SW480 (cell line): ENCODE results near the gene SLCO6A1.
"Not testable (repeated sequence)": the region's sequence is repeated elsewhere in the genome, so short reads cannot be mapped to it uniquely, and the experiment has no call there.

Experiments used
- DNase-seq: peaks from one replicate; pipeline ENCODE4 v3.0.0-alpha.2; 2016; ENCODE audit warnings: low spot score

SLCO6A1 gene, protein sequence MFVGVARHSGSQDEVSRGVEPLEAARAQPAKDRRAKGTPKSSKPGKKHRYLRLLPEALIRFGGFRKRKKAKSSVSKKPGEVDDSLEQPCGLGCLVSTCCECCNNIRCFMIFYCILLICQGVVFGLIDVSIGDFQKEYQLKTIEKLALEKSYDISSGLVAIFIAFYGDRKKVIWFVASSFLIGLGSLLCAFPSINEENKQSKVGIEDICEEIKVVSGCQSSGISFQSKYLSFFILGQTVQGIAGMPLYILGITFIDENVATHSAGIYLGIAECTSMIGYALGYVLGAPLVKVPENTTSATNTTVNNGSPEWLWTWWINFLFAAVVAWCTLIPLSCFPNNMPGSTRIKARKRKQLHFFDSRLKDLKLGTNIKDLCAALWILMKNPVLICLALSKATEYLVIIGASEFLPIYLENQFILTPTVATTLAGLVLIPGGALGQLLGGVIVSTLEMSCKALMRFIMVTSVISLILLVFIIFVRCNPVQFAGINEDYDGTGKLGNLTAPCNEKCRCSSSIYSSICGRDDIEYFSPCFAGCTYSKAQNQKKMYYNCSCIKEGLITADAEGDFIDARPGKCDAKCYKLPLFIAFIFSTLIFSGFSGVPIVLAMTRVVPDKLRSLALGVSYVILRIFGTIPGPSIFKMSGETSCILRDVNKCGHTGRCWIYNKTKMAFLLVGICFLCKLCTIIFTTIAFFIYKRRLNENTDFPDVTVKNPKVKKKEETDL

DNA sequence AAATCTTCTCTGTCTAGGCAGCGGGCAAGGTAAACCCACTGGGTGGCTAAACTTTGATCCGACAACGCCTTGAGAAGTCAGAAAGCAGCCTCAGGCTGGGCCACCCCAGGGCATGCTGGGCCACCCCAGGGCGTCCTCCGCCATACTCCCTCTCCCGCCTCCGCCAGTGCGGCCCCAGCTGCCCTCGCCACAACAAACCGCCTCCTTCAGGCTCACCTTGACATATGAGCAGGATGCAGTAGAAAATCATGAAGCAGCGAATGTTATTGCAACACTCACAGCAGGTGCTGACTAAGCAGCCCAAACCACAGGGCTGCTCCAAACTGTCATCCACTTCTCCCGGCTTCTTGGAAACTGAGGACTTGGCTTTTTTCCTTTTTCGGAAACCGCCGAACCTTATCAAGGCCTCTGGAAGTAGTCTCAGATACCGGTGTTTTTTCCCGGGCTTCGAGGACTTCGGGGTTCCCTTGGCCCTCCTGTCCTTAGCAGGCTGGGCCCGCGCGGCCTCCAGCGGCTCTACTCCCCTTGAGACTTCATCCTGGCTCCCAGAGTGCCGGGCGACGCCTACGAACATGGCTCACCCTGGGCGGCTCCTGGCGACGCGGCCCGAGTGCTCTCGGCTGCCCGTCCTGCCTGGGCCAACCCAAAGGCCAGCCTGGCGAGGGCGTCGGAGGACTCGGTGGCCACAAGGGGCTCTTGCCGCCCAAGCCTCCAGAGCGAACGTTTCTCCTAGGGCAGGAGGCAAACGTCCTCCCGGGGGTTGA is at the start of gene SLCO6A1:
SLCO6A1 (minus strand) TSS at position 731 of the 764 bp plus-strand sequence; CDS start at position 574, 157 bp downstream.
- no peak for DNase-seq

DNA sequence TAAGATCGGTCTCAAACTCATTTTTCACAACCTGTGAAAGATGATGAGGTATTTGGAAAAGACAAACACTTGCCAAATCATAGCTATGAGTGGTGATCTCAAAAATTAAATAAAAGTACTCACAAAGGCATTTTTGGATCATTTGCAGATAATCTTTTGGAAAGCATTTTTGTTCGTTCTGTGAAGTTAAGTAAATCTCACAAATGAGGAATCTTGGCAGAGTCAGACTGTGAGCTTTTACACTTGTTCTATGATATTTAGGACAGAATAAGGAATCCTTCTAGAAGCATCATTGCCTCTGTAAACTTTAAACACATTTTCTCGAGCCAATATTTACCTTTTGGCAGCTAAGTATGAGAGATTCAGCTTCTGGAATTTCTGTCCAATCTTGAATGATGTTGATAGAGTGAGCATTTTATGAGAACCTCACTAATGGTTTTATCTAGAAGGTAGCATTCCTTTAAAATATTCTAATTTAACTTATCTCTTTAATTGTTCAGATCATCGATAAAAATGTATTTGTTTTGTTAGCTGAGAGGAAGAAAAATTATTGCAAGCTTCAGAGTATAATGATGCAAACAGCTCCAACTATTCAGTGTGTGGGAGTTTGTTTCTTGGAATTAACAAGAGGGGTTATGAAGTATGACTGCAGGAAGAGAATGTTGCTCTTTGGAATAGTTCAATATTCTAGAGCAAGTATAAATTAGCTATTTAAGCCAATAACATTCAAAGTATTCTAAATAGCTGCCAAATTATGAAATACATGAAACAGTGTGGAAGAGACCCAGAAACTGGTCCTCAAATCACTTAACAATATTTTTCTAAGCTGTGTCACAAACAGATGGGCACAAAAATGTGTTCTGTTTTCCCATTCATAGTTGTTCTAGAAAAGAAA is 48.6 kb upstream of the SLCO6A1 start:
- DNase-seq, result no peak

DNA sequence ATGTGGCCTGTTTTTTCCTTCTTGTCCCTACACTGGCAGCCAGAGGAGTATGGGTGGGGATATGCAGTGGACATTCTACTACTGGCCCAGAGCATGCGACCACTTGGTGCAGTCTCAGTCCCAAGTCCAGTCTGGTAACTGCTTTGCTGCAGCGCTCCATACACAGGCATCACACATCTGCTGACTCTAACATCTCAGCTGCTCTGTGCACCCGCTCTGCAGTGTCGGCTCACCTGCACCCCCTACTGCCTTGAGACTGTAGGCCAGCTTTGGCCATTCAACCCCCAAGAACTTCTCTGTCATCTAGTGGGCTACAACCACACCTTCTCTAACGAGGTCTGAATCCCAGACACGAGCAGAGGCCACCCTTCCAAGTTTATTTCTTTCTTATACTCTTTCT is 46.4 kb upstream of the SLCO6A1 start:
- peak; percentile 19 for DNase-seq

DNA sequence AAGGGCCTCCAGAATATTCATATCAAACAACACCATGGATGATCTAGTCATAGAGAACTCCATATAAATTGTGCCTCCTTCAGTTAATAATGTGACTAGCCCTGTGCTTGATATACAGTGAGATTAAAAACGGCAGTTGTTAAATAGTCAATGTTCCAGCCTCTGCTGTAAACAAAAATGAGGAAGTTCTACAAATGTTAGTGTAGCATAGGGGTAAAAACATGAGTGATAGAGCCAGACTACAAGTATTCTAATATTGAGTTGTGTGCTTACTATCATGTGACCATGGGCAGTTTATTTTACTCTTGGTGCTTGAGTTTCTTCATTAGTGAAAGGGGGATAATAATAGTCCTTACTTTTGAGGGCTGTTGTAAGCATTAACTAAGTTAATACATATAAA is 43.3 kb upstream of the SLCO6A1 start:
- no peak for DNase-seq

DNA sequence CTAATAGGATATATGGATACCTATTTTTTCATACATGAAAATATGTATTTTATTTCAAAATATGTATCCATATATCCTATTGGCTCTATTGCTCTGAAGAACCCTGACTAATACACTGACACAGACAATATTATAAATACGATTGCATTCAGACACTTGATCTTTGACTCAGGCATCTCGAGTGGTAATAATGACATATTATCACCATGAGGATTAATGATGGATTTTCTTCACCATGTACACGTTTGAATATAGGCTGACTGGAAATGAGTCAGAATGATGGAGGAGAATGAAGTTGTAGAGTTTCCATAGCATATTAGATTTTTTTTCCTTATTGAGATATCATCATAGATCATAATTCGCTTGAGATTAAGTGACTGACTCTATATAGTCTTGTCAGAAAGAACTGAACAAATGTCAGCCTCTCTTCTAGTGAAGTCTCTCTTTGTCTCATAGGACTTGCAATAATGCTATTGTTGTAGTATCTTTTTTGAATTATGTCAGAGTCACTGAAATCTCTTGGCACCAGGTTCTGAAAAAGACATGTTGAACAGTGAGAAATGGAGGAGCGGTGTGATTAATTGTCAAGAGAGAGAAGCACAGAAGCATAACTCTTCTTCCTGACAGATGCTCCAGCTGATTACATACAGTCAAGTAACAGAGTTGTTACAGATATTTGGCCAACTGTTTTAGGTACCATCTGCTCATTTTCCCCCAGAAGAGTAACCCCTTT is 41.4 kb upstream of the SLCO6A1 start:
- no peak for DNase-seq

DNA sequence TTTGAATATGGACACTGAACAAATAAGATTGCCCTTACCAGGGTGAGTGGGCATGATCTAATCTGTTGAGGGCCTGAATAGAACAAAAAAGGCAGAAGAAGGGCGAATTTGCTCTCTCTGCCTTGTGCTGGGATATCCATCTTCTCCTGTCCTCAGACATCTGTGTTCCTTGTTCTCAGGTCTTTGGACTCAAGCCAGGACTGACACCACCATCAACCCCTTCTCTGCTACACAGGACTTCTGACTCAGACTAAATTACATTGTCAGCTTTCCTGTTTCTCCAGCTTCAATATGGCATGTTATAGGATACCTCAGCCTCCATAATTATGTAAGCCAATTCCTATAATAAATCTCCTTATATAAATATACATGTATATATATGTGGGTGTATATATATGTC is 40.8 kb upstream of the SLCO6A1 start:
- DNase-seq, result no peak

DNA sequence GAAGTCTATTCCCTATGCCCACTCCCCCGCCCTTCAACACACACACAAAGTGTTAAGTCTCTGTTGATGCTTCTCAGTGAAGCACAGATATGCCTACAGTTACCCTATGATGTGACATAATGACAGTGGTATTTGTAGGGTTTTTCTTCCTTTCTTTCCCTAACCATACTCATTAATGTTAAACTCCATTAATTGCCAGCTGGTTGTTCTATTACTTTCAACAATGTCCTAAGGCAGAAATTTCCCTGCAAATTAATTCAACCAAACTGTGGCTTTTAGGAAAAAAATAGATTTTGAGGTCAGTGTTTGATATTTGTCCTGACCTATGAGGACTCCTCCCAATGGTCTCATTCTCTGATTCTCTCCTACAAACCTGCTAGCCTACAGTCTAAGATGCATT is 38.2 kb upstream of the SLCO6A1 start:
- DNase-seq, result no peak

DNA sequence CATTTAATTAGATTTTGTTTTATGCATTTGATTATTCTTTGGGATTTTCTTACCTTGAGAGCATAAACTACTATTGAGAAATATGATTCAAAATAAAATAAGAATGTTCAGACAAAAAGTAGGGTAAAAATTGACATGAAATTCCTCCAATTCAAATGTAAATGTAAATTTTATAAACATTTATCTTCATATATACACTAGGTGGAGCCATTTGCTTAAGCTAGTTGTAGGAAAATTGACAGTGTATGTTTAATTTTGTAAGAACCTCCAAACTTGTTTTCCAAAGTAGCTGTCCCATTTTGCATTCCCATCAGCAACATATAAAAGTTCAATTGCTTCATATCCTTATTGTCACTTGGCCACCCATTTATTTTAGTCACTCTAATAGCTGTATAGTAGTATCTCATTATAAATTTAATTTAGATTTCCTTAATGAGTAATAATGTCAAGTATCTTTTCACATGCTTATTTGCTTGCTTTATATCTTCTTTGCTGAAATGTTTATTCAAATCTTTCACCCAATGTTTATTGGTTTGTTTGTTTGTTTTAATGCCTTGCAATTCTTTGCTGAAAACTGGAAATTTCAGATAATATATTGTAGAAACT is 37.6 kb upstream of the SLCO6A1 start:
- peak; percentile 65 for DNase-seq

DNA sequence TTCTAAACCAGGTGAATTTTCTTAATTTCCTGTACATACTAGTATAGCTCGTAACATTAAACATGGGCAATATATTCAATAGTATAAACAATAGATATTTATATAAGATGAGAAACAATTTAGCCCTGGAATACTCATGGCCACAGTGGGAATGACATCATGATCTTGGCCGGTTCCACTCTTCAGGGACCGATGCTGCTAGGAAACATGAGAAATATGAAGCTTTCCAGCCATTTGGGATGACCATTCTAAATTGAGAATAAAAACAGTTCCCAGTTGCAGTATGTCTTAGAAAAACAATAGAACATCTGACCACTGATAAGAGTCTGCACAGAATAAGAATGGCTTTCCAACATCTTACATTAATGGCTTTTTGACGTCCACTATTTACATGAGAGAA is 33.3 kb upstream of the SLCO6A1 start:
- DNase-seq, result no peak

DNA sequence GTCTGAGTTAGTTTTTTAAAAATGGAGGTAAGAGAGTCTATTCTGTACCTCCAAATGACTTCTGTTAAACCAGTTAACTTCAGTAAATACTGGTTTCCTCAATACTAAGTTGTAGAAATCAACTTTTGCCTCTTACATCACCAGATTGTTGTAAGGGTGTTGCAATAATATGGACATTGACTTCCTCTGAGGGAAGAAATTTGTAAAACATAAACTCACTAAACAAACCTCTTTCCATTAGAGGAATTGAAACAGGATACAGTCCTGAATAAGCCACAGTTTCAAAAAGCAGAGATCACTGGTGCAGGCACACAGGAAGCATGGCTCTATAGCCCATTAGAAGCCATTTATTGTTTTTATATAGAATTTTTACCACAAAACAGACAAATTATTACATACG is 32.7 kb upstream of the SLCO6A1 start:
- no peak for DNase-seq

DNA sequence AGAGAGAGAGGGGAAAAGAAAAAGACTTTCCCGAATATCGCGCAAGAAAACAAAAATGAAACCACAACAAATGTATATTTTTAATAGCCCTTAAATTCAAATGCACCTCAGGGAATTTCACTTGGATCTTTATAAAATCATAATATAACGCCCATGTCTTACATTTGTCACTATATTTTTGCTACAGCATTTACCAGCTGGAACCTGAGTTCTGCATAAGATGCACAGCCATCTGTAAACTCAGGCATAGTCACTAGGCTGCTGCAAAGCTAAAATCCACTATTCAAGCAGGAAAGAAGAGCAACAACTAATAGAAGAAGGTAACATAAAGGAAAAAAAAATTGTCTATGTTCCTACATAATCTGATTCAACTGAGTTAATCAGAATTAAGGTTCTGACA is 30.6 kb upstream of the SLCO6A1 start:
- DNase-seq, result no peak

DNA sequence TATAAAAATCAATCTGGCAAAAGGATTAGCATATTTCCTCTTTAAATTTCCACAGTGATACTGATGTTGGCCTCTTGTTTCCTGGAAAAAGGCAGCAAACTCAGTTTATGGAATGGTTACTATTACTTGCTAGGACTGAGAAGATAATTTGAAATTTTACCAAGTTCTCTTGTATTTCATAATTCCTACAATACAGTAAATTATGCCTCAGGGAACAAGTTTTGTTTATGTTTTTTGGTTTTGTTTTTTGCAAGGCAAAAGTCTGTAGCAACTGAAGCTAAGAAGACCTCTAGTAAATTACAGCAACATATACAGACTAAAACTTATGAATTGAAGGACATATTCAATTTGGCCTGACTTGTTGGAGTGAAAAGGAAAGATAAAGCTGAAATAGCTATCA is 30.2 kb upstream of the SLCO6A1 start:
- no peak for DNase-seq

DNA sequence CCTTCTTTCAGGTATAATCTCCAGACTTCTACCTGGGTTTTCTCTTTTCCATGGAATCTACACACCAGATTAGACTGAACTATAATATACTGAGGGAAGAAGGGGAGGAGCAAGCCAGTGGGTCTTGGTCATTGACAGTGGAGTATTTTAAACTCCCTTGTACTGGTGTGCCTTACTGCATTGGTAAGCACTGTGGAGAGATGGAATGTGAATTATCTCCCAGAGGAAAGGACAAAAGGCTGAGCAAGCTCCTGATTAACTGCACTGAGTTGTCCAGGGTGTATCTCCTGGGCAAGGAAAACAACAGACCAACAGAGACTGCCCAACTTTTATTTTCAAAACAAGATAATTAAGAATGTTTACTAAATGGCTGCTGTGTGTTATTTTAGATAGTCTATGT is 29.8 kb upstream of the SLCO6A1 start:
- DNase-seq, result no peak

DNA sequence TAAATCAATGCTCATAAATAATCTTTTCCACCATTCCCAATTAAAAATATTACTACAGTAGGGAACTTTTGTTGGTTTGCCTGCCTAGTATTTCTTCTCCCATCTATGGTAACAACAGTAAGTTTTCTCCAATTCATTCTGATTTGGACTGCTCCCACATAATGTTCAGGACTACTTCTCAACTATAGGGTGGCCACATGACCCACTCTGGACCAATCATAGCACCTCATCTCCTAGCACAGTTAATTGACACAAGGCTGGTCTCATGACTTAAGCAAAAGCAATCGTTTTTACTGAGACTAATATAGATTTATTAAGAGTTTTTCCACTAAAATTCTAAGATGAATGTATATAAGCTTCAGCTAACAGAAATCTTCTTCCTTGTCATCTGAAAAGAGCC is 28.7 kb upstream of the SLCO6A1 start:
- no peak for DNase-seq

DNA sequence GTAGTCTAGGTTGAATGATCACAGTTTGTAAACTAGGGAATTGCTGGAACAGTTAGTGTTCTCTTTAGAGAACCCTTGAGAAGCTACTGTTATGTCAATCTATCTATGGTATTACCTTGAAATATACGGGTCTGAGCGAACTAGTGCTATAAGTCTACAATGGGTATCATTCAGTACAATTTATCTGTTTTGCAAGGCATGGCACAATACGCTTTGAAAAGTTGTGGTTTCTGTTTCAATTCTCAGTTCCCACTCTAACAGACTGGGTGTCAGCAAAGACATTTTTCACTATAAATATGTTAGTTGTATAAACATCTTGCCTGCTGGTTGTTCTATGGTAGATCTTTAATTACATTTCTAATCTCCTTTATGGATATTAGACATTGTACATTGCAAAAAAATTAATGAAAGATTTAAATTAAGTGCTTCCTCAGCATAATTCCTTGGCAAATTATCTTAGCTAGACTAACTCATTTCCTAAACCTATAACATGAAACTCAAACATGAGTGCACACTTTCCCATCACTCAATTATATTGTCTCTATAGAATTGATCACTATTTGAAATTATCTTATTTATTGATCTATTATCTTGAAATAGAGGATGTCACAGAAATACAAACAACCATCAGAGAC is 24.9 kb upstream of the SLCO6A1 start:
- DNase-seq, result no peak

DNA sequence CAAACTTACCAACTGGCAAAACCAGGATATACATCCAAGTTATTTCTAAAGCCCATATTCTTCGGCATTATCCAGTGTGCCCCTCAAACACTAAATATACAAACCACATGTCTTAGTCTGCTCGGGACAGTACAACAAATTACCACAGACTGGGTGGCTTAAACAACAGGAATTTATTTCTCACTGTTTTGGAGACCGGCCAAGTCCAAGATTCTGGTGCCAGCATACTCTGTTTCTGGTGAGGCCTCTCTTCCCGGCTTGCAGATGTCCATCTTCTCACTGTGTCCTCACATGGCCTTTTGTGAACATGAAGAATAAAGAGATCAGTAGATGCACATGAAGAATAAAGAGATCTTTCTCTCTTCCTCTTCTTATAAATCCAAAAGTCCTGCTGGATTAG is 12.9 kb upstream of the SLCO6A1 start:
- no peak for DNase-seq

DNA sequence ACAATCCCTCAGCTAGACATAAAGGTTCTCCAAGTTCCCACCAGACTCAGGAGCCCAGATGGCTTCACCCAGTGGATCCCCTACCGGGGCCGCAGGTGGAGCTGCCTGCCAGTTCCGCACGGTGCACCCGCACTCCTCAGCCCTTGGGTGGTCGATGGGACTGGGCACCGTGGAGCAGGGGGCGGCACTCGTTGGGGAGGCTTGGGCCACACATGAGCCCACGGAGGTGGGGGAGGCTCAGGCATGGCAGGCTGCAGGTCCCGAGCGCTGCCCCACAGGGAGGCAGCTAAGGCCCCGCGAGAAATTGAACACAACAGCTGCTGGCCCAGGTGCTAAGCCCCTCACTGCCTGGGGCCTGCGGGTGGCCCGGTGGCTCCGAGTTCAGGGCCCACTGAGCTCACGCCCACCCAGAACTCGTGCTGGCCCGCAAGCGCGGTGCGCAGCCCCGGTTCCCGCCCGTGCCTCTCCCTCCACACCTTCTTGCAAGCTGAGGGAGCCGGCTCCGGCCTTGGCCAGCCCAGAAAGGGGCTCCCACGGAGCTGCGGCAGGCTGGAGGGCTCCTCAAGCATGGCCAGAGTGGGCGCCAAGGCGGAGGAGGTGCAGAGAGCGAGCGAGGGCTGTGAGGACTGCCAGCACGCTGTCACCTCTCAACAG is 7.4 kb downstream of the SLCO6A1 start:
- not testable (repeated sequence) for DNase-seq

DNA sequence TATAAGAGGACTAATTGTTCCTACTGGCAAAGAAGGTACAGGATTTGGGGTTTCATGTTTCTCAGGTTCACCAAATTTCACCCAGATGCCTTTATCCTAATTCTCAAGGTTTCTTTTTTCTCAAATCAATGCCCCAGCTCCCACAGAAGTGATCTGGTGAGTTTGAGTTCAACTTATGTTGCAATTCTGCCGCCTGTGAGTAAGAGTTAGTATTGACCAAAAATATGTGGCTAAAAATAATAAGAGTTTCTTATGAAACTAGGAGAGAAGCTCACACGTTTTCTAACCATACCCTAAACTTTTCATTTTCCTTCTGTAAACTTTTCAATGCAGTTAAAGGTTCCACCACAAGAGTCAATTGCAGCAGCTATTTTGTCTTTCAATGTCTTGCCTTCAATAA is 15.1 kb downstream of the SLCO6A1 start:
- no peak for DNase-seq

DNA sequence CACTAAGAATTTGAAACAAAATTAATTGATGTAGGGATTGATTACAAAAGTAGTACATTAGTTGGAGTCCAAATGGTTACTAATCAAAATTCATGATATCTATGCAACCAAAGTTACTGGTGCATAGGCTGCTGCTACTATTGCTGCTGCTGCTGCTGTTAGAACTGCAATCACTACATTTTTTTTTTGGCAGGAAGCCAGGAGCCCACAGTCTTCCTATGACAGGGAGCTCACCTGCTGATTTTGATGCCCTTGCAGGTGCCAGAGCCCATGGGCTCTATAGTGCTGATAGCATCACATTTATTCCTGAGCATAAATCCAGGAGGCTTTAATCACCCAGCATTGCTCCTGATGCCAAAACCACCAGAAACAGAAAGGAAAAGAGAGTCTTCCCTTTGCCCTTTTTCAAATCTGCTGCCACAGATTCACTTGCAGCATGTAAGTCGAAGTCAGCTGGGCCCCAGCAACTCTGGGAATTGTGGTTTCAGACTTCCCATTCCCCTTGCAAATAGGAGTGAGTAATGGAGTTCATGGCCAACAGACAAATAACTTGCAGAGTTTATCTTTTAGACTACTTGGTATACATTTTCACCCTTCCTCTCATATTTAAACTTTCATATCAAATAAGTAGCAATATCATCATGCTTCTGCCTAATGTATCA is 17.6 kb downstream of the SLCO6A1 start:
- DNase-seq, result no peak
